K562 (cell line): ENCODE measurements around the gene BDH1. TPM values are rescaled to one million over a fixed set of nuclear protein-coding genes. Genes with fewer than 3 reads are reported as not detected.

Source experiments
- ATAC-seq: fragments of 200-7000 bp; cut with Tn5 transposase; 3 replicates; pipeline ENCODE4 v1.9.1; 2020; ENCODE audit warnings: moderate library complexity
- BruUV-seq: library from RNA; stranded (reverse); fragments of 400-500 nt; replicated peaks from 2 replicates; lab custom pipeline; 2021; lab: Mats Ljungman, UMichigan
- CTCF ChIA-PET: fragments of 300-600 bp; formaldehyde crosslinking; extraction: SDS; loops from one replicate; lab custom pipeline; 2021; ENCODE audit warnings: low intra/inter-chr PET ratio; lab: Yijun Ruan, JAX
- POLR2A ChIA-PET: fragments of 300-600, 350-650 bp; sonication (Branson Sonifier 250); formaldehyde crosslinking; extraction: SDS; loops from one replicate; lab custom pipeline; 2021; ENCODE audit warnings: antibody characterized with exemption, inconsistent platforms; lab: Yijun Ruan, JAX
- DNase-seq, 4 experiments: peaks; one replicate each; pipeline versions ENCODE4 v3.0.0 to v3.0.0-alpha.2; 2011 to 2018; ENCODE audit warnings: low spot score in 3 of 4, mixed read lengths in 3 of 4; ENCODE audit errors: extremely low read depth in 1 of 4
- FAIRE-seq: peaks from 2 replicates; lab custom pipeline; 2011; peaks lifted over from hg19 to GRCh38; lab: Jason Lieb, UNC
- H2AFZ ChIP-seq: 2 replicates; pipeline ENCODE4 v1.6.0; 2011; ENCODE audit warnings: low read depth, low read length, control low read depth, inconsistent platforms
- H3K27ac ChIP-seq: fragments of 200-600 bp; 3 replicates; pipeline ENCODE4 v1.8.0; 2011; ENCODE audit warnings: low read depth, mild to moderate bottlenecking, control low read depth, inconsistent platforms, low read length, moderate library complexity, mixed read lengths; ENCODE audit errors: extremely low read depth
- H3K27me3 ChIP-seq, 2 experiments: fragments of 300-600 bp in 1 of 2; 2 replicates in 1 of 2; 3 replicates in 1 of 2; pipeline versions ENCODE4 v1.6.0 to v1.8.0; 2011; ENCODE audit warnings: inconsistent platforms in 2 of 2, low read length in 2 of 2, mild to moderate bottlenecking in 1 of 2, mixed read lengths in 1 of 2, moderate library complexity in 1 of 2; ENCODE audit not compliant: control insufficient read depth in 2 of 2, insufficient read depth in 2 of 2
- H3K36me3 ChIP-seq: fragments of 300-600 bp; 3 replicates; pipeline ENCODE4 v1.8.0; 2011; ENCODE audit warnings: mild to moderate bottlenecking, low read length, inconsistent platforms; ENCODE audit not compliant: control insufficient read depth, insufficient read depth
- H3K4me1 ChIP-seq, 2 experiments: fragments of 200-600 bp in 1 of 2; replicated peaks in 1 of 2; 2 replicates in 1 of 2; 3 replicates in 1 of 2; pipeline versions ENCODE4 v1.5.1 to v1.8.0; 2011; ENCODE audit warnings: inconsistent platforms in 2 of 2, low read length in 2 of 2, mild to moderate bottlenecking in 1 of 2, mixed read lengths in 1 of 2, moderate library complexity in 1 of 2; ENCODE audit not compliant: control insufficient read depth in 2 of 2, insufficient read depth in 2 of 2
- H3K4me2 ChIP-seq: 2 replicates; pipeline ENCODE4 v1.6.1; 2011; ENCODE audit warnings: low read length, control low read depth, inconsistent platforms, mixed read lengths; ENCODE audit not compliant: insufficient read depth
- H3K4me3 ChIP-seq: fragments of 200-600 bp; sonication (generic), shearing (Covaris generic); 2 replicates; pipeline ENCODE4 v1.5.1; 2016; ENCODE audit warnings: control low read depth, inconsistent platforms
- H3K79me2 ChIP-seq: fragments of 200-600 bp; 3 replicates; pipeline ENCODE4 v1.8.0; 2011; ENCODE audit warnings: low read length, inconsistent platforms; ENCODE audit not compliant: control insufficient read depth, insufficient read depth
- H3K9ac ChIP-seq, 2 experiments: 2 replicates each; pipeline versions ENCODE4 v1.6.0 to v1.6.1; 2011; ENCODE audit warnings: low read depth in 2 of 2, low read length in 2 of 2, control low read depth in 1 of 2, inconsistent platforms in 1 of 2, mild to moderate bottlenecking in 1 of 2, mixed read lengths in 1 of 2; ENCODE audit not compliant: insufficient read depth in 1 of 2
- H3K9me1 ChIP-seq: one replicate; pipeline ENCODE4 v1.6.0; 2011; ENCODE audit warnings: inconsistent platforms, mild to moderate bottlenecking, low read length, moderate library complexity; ENCODE audit not compliant: control insufficient read depth, insufficient read depth
- H3K9me3 ChIP-seq: replicated peaks from 2 replicates; pipeline ENCODE4 v1.5.1; 2011; ENCODE audit warnings: low read depth, low read length, inconsistent platforms; ENCODE audit not compliant: control insufficient read depth, insufficient read depth
- H4K20me1 ChIP-seq: replicated peaks from 2 replicates; pipeline ENCODE4 v1.6.1; 2011; ENCODE audit warnings: low read length, inconsistent platforms, mixed read lengths; ENCODE audit not compliant: control insufficient read depth, insufficient read depth
- BCOR ChIP-seq: fragments of 450-650 bp; IDR thresholded peaks from 2 replicates; pipeline ENCODE4 v1.6.1; 2016
- KDM1A ChIP-seq, 2 experiments: fragments of 450-650 bp; IDR thresholded peaks; 2 replicates each; pipeline ENCODE4 v1.6.1; 2016; ENCODE audit warnings: mild to moderate bottlenecking in 2 of 2
- RBM25 ChIP-seq: fragments of 200-400 bp; formaldehyde crosslinking; IDR thresholded peaks from 2 replicates; pipeline ENCODE4 v1.6.1; 2018; ENCODE audit warnings: low read length, low read depth, moderate library complexity; ENCODE audit not compliant: severe bottlenecking
- ZNF696 ChIP-seq: fragments of 250-450 bp; sonication (Bioruptor Pico); conservative IDR thresholded peaks from 2 replicates; pipeline ENCODE4 v1.4.0; 2020; ENCODE audit warnings: mild to moderate bottlenecking, moderate library complexity
- WGBS: fragments of 100-300 bp; shearing (Covaris generic); methylation state at CpG from one replicate; pipeline ENCODE4 v1.1.6; 2016; ENCODE audit warnings: low coverage, mixed read lengths; ENCODE audit not compliant: insufficient coverage; ENCODE audit errors: missing lambda C conversion rate; 5-methylcytosine and 5-hydroxymethylcytosine counted together
- in situ Hi-C: fragments of 300-500 bp; cut with MboI; formaldehyde crosslinking; loops from 4 replicates; pipeline ENCODE4 v1.15.0; 2018; ENCODE audit warnings: inconsistent platforms, mixed read lengths
- intact Hi-C: fragments of 100-400 bp; cut with micrococcal nuclease; formaldehyde crosslinking; loops from 2 replicates; pipeline ENCODE4 v1.14.2; 2022
- polyA plus RNA-seq, 8 experiments: library from polyadenylated mRNA; depleted of rRNA in 4 of 8; stranded (reverse) in 5 of 8; unstranded in 3 of 8; fragments of >200 nt; fragmentation: Nextera tagmentation in 2 of 8; fragmentation: Illumina TruSeq in 1 of 8; extraction: Ambion mirVana in 2 of 8; extraction: Trizol in 1 of 8; gene quantifications; 2 replicates each; pipeline versions ENCODE4 v1.2.1 to v1.2.3, GENCODE V29; 2011 to 2014; ENCODE audit warnings: inconsistent platforms in 1 of 8, missing spikeins in 1 of 8
- total RNA-seq, 7 experiments: library from RNA; depleted of rRNA in 6 of 7; stranded (reverse); fragments of >200 nt in 6 of 7; fragmentation: Illumina TruSeq in 2 of 7; extraction: Trizol in 2 of 7; gene quantifications; 2 replicates each; pipeline versions ENCODE4 v1.2.1 to v1.2.3, GENCODE V29; 2011 to 2021; ENCODE audit warnings: low replicate concordance in 1 of 7

Gene BDH1
- total and polyA plus RNA-seq, 9 of the 15 experiments (the other 6 are each of a cell fraction or from before 2014, with no cell fraction given) = 0.07 to 0.89 (median 0.12) TPM; not detected in 3

- Histone ChIP-seq H3K27ac (no peak overlapping the region), H3K27me3 (peaks cover 20 to 48% of the 10 kb centered on the region in 2 experiments), H3K4me2 (no peak overlapping the region), H3K9ac (no peak overlapping the region), H3K9me1 (no peaks in the 10 kb centered on the region), H3K79me2 (no peaks in the 10 kb centered on the region), H2AFZ (no peak overlapping the region), H3K4me1 (peaks cover 10 to 21% of the 10 kb centered on the region in 2 experiments), H3K4me3 (no peak overlapping the region), H3K36me3 (no peaks in the 10 kb centered on the region), H4K20me1 (0 out of 2 replicates have a peak, but pooled peaks cover 4% of the 10 kb centered on the region), H3K9me3 (no peaks in the 10 kb centered on the region)
- 50% methylated on average over 2 of the region's 6 CpGs for WGBS
- in situ Hi-C loops (loop anchor here (25.0 kb wide), 2 partner anchors 257 to 532 kb away; no protein-coding TSS in a partner anchor), intact Hi-C loops (no loop called here)
- FAIRE-seq (no peak), ATAC-seq (no peak), DNase-seq (no peak)
- no peak for TF ChIP-seq ZNF696 (CRISPR knock-in tag)
- peak; percentile 53; the same call in 1 of the 2 replicates for TF ChIP-seq BCOR
- TF ChIP-seq KDM1A (IDR thresholded peaks at IDR 0.05) = 0 out of 4 replicates have a peak, but pooled peaks of 1 of the 2 experiments have one; percentile 42
- peak; percentile 65 for TF ChIP-seq RBM25
- ChIA-PET POLR2A (interaction anchor here (0.6 kb wide), 1 partner anchor 62 kb away, joined by 3 read pairs; no protein-coding TSS in a partner anchor), CTCF (interaction anchor here (0.7 kb wide), 1 partner anchor 34 kb away, joined by 3 read pairs; no protein-coding TSS in a partner anchor)
- no TSS peak for BruUV-seq
Observed at GRCh38 chr3:197518881-197519421, 36.8 kb downstream of the BDH1 start.
